ENCODE measurements around the gene PES1.
"Not testable (repeated sequence)": the region's sequence is repeated elsewhere in the genome, so short reads cannot be mapped to it uniquely, and the experiment has no call there.

Gene PES1

DNA sequence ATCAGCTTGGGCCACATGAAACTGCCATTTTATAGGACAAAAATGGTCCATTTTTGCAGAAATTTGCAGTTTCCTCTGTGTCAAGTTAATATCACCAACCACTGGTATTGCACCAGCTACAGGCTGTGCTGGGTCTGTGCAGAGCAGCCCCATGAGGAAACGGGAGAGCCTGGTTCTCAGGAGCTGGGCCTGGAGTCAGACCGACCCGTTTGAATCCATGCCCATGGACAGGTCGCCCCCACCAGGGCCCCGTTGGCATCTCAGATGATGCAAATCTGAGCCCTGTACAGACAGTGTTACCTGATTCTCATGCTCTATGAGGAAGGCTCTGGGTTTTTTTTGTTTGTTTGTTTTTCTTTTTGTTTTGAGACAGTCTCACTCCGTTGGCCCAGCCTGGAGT, 35.3 kb downstream of the PES1 start:
- in situ Hi-C loops (cut with MboI; ENCODE audit: low sequenced_read_pairs) = no loop called here

DNA sequence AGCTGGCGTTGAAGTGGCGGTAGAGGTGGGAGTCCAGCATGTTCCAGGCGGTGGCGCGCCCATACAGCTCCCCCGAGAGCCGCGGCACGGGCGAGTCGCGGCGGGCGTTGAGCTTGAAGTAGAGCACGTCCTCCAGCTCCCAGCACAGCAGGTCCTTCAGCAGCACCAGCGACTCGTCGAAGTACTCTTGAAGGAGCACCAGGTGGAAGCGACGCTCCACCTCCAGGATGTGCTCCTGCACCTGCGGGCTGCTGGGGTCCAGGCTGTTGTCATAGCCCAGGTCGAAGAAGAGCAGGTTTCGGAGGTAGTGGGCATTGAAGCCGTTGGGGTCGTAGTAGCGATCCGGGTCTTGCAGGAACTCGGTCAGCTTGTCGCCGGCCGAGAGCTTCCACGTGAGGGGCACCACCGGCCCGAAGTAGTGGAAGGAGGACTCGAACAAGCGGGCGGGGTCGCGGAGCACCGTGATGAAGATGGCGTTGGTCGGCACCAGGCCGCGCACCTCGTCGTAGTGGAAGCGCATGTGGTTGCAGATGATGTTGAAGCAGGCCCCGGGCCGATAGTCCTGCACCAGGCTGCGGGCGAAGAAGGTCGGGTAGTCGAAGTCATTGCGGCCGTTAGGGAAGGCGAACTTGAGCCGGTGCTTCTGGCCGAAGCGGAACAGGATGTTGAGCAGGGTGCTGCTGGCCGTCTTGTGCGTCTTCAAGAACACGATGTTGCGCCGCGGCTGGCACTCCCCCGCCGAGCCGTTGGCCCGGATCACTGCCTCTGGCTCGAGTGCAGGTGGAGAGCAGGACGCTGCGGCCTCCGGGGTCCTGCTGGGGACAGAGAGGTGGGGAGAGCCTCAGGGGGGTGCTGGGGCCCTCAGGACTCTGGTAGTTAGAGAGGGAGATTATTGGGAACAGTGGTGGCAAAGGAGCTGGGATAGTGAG, 36.2 kb downstream of the PES1 start:
- in situ Hi-C loops (cut with MboI; ENCODE audit: low sequenced_read_pairs) = no loop called here

DNA sequence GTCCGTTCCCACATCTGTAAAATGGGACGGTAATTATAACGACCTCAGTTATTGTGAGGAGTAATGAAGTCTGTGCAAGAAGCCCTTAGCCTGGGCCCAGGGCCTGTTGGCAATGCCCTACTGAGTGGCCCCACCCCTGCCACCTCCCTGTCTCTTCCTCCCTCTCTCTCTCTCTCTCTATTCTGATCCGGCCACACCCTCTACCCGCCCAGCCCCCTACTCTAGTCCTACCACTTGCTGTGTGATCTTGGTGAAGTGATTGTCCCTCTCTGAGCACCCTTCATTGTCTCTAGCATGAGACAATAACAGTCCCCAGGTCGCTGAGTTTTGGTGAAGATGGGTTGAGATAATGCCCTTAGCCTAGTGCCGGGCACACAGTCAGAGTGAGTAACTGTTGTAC, 37.7 kb downstream of the PES1 start:
- in situ Hi-C loops (cut with MboI; ENCODE audit: low sequenced_read_pairs) = no loop called here

DNA sequence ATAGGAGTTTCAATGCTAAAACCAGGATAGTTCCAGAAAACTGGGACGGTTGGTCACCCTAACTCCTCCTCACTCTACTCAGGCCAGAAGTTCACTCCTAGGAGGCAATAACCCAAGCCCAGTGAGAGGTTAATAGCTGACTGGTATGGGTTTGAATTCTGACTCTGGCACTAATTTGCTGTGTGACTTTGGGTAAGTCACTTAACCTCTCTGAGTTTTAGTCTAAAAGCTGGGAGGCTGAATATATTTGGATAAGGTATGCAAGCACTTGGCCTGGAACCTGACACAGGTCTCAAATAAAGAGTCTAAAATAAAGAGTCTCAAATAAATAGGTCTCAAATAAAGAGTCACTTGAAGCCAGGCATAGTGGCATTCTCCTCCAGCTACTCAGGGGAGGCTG, 39.0 kb downstream of the PES1 start:
- in situ Hi-C loops (cut with MboI; ENCODE audit: low sequenced_read_pairs) = no loop called here

DNA sequence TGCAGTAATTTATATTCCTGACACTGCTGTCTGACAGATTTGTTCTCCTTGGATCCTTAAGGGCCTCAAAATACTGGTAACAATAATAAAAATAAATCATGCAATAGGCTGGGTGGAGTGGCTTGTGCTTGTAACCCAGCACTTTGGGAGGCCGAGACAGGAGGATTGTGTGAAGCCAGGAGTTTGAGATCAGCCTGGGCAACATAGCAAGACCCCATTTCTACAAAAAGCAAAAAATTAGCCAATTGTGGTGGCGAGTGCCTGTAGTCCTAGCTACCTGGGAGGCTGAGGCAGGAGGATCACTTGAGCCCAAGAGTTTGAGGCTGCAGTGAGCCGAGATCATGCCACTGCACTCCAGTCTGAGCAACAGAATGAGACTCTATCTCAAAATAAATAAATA, 39.9 kb downstream of the PES1 start:
- in situ Hi-C loops (cut with MboI; ENCODE audit: low sequenced_read_pairs) = not testable (repeated sequence)

DNA sequence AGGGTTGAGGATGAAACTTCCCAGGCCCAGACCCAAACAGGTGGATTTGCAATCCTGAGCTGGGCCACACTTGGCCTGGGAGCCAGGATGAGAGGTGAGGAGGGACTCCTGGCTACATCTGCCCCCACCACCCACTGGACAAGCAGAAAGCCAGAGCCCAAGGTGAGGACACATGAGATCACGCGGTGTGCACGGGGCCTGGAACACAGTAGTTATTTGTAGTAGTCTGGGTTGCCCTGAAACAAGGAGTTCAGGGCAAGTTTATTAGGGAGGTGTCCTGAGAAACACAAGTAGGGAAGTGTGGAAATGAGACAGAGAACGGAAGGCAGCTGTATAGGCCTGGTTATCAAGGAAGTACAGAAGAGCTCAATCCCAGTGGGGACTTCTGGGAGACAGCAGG, 44.5 kb downstream of the PES1 start:
- in situ Hi-C loops (cut with MboI; ENCODE audit: low sequenced_read_pairs) = no loop called here

DNA sequence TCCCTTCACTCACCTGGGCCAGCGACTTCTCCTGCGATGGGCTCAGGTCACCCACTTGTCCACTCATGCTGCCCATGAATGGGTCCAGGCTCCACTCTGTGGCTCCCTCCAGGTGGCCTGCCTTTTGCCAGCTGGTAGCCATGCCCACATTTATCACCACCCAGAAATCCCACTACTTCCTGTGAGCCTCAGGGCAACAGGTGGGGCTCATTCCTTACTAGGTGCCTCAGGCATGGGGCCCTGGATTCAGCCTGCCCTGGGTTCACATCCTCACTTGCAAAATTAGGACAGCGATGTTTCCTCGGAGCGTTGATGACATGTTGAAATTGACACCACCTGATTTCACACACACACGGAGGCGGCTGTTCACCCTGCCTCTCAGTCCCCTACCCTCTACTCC, 45.1 kb downstream of the PES1 start, which contains the start of gene SEC14L6:
SEC14L6 (minus strand) TSS at position 126 of the 400 bp plus-strand sequence; CDS start at position 67, 59 bp downstream.
- in situ Hi-C loops (cut with MboI; ENCODE audit: low sequenced_read_pairs) = no loop called here

DNA sequence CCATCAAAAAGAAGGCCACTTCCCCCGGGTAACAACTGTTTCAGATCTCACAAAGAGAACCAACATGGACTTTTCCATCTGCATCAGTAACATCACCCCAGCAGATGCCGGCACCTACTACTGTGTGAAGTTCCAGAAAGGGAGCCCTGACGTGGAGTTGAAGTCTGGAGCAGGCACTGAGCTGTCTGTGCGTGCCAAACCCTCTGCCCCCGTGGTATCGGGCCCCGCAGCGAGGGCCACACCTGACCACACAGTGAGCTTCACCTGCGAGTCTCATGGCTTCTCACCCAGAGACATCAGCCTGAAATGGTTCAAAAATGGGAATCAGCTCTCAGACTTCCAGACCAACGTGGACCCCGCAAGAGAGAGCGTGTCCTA, 48.9 kb downstream of the PES1 start:
- in situ Hi-C loops (cut with MboI; ENCODE audit: low sequenced_read_pairs) = no loop called here

DNA sequence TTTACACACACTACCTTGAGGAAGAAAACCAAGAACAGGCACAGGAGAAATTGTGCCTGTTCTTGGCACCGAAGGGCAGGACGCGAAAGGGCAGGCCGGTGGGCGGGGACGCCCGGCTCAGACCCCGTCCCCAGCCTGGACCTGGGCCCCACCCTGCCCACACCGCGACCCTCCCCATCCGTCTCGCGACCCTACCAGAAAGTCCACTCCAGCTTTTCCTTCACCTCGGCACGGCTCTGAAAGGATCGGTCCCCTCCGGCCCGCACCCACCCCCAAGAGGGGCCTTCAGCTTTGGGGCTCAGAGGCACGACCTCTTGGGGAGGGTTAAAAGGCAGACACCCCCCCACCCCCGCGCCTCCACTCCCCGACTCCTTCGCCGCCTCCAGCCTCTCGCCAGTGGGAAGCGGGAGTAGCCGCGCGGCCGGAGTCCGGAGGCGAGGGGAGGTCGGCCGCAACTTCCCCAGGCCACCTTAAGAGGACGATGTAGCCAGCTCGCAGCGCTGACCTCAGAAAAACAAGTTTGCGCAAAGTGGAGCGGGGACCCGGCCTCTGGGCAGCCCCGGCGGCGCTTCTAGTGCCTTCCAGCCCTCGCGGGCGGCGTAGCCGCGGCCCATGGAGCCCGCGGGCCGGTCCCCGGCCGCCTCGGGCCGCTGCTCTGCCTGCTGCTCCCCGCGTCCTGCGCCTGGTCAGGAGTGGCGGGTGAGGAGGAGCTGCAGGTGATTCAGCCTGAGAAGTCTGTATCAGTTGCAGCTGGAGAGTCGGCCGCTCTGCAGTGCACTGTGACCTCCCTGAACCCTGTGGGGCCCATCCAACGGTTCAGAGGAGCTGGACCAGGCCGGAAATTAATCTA, 49.5 kb downstream of the PES1 start:
- in situ Hi-C loops (cut with MboI; ENCODE audit: low sequenced_read_pairs) = no loop called here

DNA sequence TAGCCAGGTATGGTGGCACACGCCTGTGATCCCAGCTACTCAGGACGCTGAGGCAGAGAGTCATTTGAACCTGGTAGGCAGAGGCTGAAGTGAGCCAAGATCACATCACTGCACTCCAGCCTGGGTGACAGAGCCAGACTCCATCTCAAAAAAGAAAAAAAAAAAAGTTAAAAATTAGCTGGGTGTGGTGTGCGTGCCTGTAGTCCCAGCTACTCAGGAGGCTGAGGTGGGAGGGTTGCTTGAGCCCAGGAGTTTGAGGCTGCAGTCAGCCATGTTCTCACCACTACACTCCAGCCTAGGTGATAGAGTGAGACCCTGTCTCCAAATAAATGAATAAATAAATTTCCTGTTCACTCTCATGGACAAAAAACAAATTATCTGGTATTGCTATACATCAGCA, 50.2 kb downstream of the PES1 start:
- in situ Hi-C loops (cut with MboI; ENCODE audit: low sequenced_read_pairs) = not testable (repeated sequence)

DNA sequence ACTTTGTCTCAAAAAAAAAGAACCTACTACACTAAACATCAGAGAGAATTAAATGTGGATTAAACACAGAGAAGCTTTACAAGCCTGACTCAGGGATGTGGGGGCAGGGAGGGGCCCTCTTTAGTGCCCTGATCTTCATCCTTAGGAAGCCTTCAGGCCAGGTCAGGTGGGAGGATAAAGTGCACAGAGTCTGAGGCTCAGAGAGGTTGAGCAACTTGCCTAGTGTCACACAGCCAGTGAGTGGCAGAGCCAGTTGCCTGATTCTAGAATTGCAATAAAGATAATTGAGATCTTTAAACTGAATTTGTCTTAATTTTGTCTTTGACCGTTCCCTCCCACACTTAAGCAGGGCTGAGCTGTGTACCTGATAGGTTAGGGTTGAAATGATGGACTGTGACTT, 52.3 kb downstream of the PES1 start:
- in situ Hi-C loops (cut with MboI; ENCODE audit: low sequenced_read_pairs) = no loop called here

DNA sequence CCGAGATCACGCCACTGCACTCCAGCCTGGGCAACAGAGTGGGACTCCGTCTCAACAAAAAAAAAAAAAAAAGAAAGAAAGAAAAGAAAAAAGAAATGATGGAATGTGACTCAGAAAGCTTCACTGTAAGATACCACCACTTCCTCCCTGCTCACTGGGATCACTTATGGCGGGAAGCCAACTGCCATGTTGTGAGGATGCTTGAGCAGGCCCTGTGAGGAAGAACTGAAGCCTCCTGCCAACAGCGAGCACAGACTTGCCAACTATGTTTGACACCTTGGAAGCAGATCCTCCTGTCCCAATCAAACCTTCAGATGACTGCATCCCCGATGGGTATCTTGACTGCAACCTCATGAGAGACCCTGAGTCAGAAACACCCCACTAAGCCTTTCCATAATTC, 53.4 kb downstream of the PES1 start:
- in situ Hi-C loops (cut with MboI; ENCODE audit: low sequenced_read_pairs) = no loop called here

DNA sequence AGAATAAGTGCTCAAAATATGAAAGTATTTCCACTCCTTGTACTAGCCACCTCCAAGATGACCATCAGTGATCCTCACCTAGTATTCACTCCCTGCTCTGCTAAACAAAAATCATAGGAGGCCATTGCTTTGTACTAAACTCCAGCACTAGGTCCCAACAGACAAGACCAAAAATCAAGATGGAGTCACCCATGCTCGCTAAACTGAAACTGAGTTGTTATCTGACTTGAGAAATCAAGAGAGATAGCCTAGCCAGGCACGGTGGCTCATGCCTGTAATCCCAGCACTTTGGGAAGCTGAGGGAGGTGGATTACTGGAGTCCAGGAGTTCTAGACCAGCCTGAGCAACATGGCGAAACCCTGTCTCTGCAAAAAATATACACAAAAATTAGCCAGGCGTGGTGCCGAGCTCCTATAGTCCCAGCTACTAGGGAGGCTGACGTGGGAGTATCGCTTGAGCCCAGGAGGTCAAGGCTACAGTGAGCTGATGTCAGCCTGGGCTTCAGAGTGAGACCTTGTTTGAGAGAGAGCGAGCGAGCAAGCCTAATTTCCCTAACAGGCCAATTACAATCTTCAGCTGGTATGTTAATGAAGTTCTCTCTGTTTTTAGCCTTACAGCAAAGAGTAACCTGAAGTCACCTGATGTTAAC, 54.5 kb downstream of the PES1 start:
- in situ Hi-C loops (cut with MboI; ENCODE audit: low sequenced_read_pairs) = no loop called here

DNA sequence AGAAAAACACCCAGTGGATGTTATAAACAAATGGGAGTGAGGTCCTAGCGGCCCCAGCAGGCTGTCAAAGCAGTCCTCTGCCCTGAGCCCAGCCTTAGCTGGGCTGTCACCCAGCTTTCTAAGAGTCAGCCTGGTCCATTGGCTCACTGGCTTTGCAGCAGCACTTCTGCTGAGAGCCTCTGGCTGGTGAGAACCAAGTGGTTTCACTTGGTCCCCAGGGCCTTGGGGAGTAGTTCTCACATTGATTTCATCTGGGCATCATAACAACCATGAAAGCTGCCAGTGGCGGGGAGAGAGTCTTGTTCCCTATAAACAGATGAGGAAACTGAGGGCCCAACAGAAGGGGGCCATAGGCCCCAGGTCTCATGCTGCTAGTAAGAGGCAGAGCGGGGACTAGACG, 56.5 kb downstream of the PES1 start:
- in situ Hi-C loops (cut with MboI; ENCODE audit: low sequenced_read_pairs) = no loop called here

DNA sequence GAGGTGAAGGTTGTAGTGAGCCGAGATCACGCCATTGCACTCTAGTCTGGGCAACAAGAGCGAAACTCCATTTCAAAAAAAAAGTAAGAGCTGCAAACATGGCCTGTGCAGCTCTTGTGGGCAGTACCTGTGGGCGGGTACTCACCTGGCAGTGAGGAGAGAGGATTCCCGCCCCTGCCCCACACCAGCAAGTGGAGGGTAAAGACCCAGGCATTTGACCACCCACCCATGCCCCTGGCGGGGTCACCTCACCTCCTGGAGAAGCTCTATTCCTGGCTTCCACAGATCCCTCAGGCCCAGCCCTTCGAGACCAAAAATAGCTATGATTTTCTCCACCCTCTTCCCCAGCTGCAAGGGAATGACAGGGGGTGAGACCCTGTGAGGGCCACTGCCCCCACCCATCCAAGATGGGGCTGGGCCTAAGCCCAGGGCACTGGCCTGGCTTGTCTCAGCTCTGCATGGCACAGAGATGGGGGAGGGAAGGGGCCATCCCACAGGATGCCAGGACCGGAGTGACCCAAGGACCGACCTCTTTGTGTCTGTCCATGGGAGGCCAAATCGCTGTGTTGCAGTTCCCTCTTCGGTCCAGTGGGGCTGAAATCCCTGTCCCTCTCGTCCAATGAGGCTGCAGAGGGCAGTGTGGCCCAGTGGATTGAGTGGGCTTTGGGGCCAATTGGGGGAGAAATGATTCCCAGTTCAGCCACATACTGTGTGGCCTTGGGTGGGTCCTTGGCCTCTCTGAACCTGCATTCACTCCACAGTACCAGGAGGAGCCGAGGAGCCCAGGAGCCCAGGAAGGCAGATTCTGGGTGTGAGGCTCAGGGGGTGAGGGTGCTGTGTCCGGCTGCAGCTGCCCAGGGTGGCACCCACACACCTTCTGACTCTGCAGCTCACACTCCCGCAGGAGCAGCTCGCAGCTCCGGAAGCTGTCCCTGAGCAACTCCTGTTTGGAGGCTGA, 59.8 kb downstream of the PES1 start:
- in situ Hi-C loops (cut with MboI; ENCODE audit: low sequenced_read_pairs) = no loop called here

DNA sequence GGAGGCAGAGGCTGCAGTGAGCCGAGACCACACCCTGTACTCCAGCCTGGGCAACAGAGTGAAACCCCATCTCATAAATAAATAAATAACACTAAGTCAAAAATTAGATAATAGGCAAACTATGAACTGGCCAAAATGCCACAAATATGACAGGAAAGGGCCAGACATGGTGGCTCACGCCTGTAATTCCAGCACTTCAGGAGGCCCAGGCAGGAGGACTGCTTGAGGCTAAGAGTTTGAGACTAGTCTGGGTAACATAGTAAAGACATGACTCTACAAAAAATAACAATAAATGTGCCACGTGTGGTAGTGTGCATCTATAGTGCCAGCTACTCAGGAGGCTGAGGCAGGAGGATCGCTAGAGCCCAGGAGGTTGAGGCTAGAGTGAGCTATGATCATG, 65.1 kb downstream of the PES1 start:
- in situ Hi-C loops (cut with MboI; ENCODE audit: low sequenced_read_pairs) = no loop called here
